GM10266 (cell line): Measurements from ENCODE around the gene C22orf23.

Experiments
- DNase-seq: peaks from one replicate; pipeline ENCODE4 v3.0.0; 2012; ENCODE audit errors: extremely low spot score
- TF ChIP-seq, protein P1 (sequence below): IDR thresholded peaks from 2 replicates; pipeline ENCODE4 v1.5.1; 2012; ENCODE audit warnings: mild to moderate bottlenecking, low read depth; ENCODE audit not compliant: control insufficient read depth, insufficient read depth; ENCODE audit errors: missing control alignments

C22orf23 gene

DNA sequence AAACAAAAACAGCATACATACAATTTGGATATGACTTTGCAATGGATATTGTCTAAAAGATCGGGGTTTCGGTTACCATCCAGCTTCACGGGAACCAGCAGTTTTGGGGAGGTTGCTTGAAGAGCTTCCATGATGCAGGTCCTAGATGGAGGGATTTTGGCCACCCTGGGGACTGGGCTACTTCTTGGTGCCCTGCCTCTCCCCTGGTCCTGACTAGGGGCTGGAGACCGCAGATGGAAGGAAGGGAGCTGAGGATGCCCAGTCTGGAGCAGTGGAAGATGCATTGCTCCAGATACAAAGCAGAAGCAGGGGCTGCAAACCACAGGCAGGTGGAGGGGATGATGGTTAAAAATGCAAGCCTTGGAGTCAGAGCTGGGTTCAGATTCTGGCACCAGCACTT is 17.5 kb upstream of the C22orf23 start:
- no peak for DNase-seq
- TF ChIP-seq, protein P1, sequence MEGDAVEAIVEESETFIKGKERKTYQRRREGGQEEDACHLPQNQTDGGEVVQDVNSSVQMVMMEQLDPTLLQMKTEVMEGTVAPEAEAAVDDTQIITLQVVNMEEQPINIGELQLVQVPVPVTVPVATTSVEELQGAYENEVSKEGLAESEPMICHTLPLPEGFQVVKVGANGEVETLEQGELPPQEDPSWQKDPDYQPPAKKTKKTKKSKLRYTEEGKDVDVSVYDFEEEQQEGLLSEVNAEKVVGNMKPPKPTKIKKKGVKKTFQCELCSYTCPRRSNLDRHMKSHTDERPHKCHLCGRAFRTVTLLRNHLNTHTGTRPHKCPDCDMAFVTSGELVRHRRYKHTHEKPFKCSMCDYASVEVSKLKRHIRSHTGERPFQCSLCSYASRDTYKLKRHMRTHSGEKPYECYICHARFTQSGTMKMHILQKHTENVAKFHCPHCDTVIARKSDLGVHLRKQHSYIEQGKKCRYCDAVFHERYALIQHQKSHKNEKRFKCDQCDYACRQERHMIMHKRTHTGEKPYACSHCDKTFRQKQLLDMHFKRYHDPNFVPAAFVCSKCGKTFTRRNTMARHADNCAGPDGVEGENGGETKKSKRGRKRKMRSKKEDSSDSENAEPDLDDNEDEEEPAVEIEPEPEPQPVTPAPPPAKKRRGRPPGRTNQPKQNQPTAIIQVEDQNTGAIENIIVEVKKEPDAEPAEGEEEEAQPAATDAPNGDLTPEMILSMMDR, result no peak

DNA sequence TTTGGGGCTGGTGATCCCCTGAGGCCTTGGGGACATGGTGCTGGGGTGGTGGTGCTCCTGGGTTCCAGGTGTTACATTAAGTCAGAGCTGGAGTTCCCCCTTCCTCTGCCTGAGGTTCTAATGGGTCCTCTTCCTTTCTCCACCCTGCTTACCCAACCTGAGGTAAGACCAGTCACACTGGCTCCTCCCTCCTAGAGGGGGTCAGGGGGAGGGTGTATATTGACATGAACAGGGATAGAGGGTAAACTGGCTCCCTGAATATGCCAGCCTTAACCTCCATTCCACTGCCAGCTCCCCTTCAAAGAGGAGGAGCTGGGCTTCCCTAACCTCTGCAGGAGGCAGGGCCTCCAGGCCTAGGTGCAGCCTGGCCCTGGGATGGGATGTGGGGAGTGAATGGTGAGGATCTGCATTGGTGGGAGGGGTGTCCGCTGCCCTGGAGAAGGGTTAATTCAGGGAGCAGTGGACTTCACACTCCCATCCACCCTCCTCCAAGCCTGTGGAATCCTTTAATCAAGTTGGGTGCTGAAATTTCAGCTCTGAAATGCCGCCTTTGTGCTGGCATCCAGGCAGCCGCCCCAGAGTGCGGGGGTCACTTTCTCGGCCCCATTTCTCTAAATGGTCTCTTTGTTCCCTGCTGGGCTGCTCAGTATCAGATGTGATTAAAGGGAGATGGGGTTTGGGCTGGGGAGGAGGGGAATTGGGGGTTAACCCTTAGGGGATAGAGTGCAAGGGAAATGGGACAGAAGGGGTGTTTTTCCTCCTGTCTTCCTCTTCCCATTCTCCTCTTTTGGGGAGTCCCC is 15.3 kb upstream of the C22orf23 start:
- TF ChIP-seq, protein P1, result no peak
- DNase-seq, result peak; percentile 16

DNA sequence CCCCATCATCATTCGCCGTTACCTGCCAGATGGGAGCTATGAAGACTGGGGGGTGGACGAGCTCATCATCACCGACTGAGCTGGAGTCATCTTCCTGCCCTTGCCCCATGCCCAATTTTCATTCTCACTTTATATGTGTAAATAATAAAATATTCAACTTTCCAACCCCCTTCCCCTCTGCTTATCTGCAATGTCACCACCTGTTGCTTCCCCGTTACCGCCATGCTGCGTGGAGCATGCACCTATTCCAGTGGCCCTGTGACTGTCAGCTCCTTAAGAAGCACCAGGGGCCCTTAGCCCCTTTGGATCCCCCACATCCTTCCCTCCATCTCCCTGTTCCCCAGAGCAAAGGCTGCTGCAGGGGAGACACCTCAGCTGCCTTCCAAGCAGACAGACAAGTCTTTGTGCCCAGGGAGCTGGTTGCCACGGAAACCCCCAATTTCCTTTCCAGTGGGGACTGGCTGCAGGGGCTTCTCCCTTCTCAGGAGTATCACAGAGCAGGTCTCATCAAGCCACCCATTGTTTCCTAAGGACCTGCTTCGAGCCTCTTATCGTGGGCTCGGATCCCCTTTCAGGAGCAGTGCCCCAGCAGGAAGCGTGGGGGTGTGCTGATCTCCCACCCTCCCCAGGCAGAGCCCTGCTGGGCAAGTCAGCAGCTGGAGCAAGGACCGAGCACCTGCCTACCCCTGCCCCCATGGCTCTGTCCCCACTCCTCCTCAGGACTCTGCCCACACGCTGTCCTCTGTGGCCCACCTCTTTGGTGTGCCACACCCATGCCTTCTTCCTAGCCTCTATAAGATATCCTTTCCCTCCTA is 14.4 kb upstream of the C22orf23 start:
- no peak for DNase-seq
- TF ChIP-seq, protein P1, result no peak

DNA sequence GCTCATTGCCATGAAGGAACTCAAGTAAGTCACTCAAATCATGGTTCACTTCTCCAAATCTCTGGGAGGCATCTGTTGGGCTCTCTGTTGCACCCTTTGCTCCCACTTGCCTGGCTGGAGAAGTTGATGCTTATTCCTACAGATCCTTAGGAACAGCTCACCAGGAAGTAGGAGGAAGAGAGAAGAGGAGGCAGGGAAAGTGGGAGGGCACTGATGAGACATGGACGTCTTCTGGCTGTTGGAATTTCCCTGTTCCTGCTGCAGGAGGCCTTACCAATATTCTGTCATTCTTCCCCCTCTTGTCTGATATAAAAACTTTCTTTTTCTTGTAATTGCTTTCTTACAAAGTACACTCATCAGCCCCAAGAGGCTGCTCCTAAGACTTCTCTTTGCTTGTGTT is 13.7 kb upstream of the C22orf23 start:
- DNase-seq, result no peak
- TF ChIP-seq, protein P1, result no peak

DNA sequence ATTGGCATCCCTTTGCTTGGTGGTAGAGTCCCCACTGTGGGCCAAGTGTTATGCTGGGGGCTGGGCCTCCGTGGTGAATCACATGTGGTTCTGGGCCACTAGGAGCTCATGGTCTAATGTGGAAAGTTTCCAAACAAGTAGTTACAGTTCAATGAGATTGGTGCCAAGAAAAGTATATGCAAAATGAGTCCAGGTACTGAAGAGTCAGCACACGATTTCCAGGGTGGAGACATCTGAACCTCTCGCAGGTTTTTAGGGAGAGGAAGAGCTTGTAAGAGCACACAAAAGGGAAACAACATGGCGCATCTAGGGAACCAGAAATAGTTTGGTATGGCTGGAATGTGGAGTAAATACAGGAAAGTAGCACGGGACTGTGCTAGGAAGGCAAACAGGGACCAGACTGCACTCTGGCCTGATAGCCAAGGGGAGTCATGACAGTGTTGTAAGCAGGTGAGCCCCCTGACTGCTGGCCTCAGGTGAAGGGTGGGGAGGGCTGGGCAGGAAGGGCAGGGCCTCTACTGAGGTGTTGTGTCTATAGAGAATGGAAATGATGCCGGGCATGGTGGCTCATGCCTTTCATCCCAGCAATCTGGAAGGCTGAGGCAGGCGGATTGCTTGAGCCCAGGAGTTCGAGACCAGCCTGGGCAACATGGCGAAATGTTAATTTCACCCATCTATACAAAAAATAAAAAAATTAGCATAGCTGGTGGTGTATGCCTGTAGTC is 12.7 kb upstream of the C22orf23 start:
- TF ChIP-seq, protein P1, result no peak
- DNase-seq, result no peak

DNA sequence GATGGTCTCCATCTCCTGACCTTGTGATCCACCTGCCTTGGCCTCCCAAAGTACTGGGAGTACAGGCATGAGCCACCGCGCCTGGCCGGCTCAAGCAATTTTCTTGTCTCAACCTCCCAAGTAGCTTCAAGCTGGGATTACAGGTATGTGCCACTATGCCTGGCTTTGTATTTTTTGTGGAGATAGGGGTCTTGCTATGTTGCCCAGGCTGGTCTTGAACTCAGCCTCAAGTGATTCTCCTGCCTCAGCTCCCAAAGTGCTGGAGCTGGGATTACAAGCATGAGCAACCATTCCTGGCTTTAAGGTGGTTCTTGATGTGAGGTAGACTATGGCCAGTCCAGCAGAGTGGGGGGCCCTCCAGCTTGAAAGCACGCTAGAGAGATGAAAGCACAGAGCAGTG is 7.7 kb upstream of the C22orf23 start:
- TF ChIP-seq, protein P1, result no peak
- DNase-seq, result no peak

DNA sequence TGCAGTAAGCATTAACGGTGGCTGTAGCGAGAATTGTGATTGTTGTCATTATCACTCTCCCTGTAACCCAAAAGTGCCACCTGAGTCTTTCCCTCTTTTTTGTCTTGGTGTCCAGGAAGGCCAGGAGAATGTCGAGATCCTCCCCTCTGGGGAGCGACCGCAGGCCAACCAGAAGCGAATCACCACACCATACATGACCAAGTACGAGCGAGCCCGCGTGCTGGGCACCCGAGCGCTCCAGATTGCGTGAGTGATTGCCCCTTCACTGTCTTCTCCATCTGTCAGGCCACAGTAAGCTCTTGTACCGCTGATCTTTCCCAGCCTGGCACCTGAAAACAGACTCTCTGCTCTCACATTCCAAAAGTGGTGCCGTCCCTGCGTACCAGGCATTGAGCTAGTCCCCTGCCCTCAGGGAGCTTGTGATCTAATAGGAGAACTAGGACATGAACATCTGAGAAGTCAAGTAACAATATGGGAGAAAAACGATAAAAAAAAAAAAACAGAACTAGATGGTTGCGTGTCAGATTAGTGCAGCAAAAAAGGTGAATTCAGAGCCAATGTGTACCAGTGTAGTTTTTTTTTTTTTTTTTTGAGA is 5.9 kb upstream of the C22orf23 start:
- no peak for DNase-seq
- TF ChIP-seq, protein P1, result no peak
